ENCODE results near the gene GAB2. TPM values are rescaled to one million over a fixed set of nuclear protein-coding genes. Genes with fewer than 3 reads are reported as not detected.
A peak's percentile ranks its signal among the peaks of the same experiment; 100 is the strongest.

The GAB2 gene
- total and polyA plus RNA-seq, 2 of the 4 experiments (the other 2 are of a cell fraction): 3.3 to 5.9 TPM

- no peaks in the 10 kb centered on the region for H3K27me3 ChIP-seq (ENCODE audit: control insufficient read depth, insufficient read depth, low read length)
- H3K79me1 ChIP-seq (ENCODE audit: low read depth in 1 of 2, low read length in 2 of 2): peaks cover 0 to 19% of the 10 kb centered on the region in 2 experiments; a peak in 3 of 4 replicates
- no peak overlapping the region for H3K9ac ChIP-seq (ENCODE audit: low read depth, low read length)
- no peak overlapping the region for H2BK5ac ChIP-seq (ENCODE audit: low read depth, low read length, poor library complexity, severe bottlenecking)
- no peaks in the 10 kb centered on the region for H3K9me3 ChIP-seq (ENCODE audit: control insufficient read depth, insufficient read depth, low read length)
- no peak overlapping the region for H4K8ac ChIP-seq (ENCODE audit: low read depth in 2 of 2, low read length in 2 of 2)
- H3K4me3 ChIP-seq (ENCODE audit: insufficient read depth, low read depth, low read length): no peak overlapping the region
- no peak overlapping the region for H2AK9ac ChIP-seq (replicated peaks; ENCODE audit: low read depth, low read length, poor library complexity)
- intact Hi-C loops (cut with micrococcal nuclease) (no loop called here), in situ Hi-C loops (cut with MboI; ENCODE audit: low sequenced_read_pairs) (loop anchor here (10.0 kb wide), 1 partner anchor 338 kb away; no protein-coding TSS in a partner anchor), dilution Hi-C loops (cut with HindIII; ENCODE audit: low sequenced_read_pairs, unreplicated experiment) (no loop called here)
- H3K4me2 ChIP-seq (ENCODE audit: low read depth, low read length): no peak overlapping the region
- H3K18ac ChIP-seq (ENCODE audit: low read depth, low read length): no peak overlapping the region
- H3K23ac ChIP-seq (ENCODE audit: low read depth, low read length): 0 out of 2 replicates have a peak overlapping the region, but pooled peaks have one; percentile 5
- DNase-seq: no peak
- ChIA-PET POLR2A (ENCODE audit: unreplicated experiment) (no interaction called here), CTCF (interaction anchor here (0.6 to 1.2 kb wide), 2 partner anchors 124 to 205 kb away, joined by 3 read pairs; no protein-coding TSS in a partner anchor)
- H2AK5ac ChIP-seq (ENCODE audit: low read depth, low read length): no peak overlapping the region
- no peak overlapping the region for H2BK15ac ChIP-seq (ENCODE audit: low read depth, low read length)
- H2AFZ ChIP-seq (replicated peaks; ENCODE audit: low read length, poor library complexity): no peak overlapping the region
- peaks cover 23% of the 10 kb centered on the region for H3K36me3 ChIP-seq (ENCODE audit: control insufficient read depth, insufficient read depth, low read length)
- H3K14ac ChIP-seq (replicated peaks; ENCODE audit: low read depth, low read length): no peak overlapping the region
- H4K5ac ChIP-seq (ENCODE audit: low read depth, low read length): no peak overlapping the region
- H3K9me1 ChIP-seq (ENCODE audit: insufficient read depth, low read length): peaks cover 26% of the 10 kb centered on the region
- H3K56ac ChIP-seq (ENCODE audit: extremely low read depth, insufficient read depth, low read length): no peak overlapping the region
- no peak for ATAC-seq (ENCODE audit: low read depth)
- BruUV-seq (replicated peaks): no TSS peak
- no peak overlapping the region for H2BK120ac ChIP-seq (ENCODE audit: low read depth, low read length)
- H2BK20ac ChIP-seq (ENCODE audit: low read depth, low read length): no peak overlapping the region
- 97% methylated on average over 6 of the region's 12 CpGs; no CpG with 5 or more reads in 1 of the 2 experiments for WGBS, 2 experiments (ENCODE audit: extremely low coverage in 2 of 2, insufficient read length in 1 of 2)
- no peak overlapping the region for H3K27ac ChIP-seq (ENCODE audit: insufficient read depth, low read length)
- peaks cover 14% of the 10 kb centered on the region for H3K4me1 ChIP-seq (ENCODE audit: control insufficient read depth, insufficient read depth, low read length)
- H4K20me1 ChIP-seq (ENCODE audit: insufficient read depth, low read length): peaks cover 8% of the 10 kb centered on the region; the same call in 1 of the 2 replicates
- no peak overlapping the region for H4K91ac ChIP-seq (ENCODE audit: insufficient read depth, low read depth, low read length)
- H3K4ac ChIP-seq (ENCODE audit: low read depth, low read length): no peak overlapping the region
- no peak for TF ChIP-seq RAD21 (IDR thresholded peaks at IDR 0.05; ENCODE audit: low read length)
- no peak for TF ChIP-seq ELK1 (IDR thresholded peaks at IDR 0.05; ENCODE audit: borderline replicate concordance, low read depth, low read length)
- no peak for TF ChIP-seq SMC3 (IDR thresholded peaks at IDR 0.05; ENCODE audit: low read depth, low read length)
- TF ChIP-seq MXI1 (IDR thresholded peaks at IDR 0.05; ENCODE audit: borderline replicate concordance, low read depth, low read length): no peak
- TF ChIP-seq USF2 (IDR thresholded peaks at IDR 0.05; ENCODE audit: low read depth, low read length): no peak
- no peak for TF ChIP-seq RFX5 (IDR thresholded peaks at IDR 0.05; ENCODE audit: low read depth, low read length)
- TF ChIP-seq MAFK (IDR thresholded peaks at IDR 0.05; ENCODE audit: low read depth, low read length): no peak
- TF ChIP-seq BHLHE40 (IDR thresholded peaks at IDR 0.05; ENCODE audit: low read depth, low read length): no peak
- TF ChIP-seq CEBPB (IDR thresholded peaks at IDR 0.05; ENCODE audit: low read depth, low read length): no peak
- no peak for TF ChIP-seq CHD1 (IDR thresholded peaks at IDR 0.05; ENCODE audit: low read depth, low read length)
- no peak for TF ChIP-seq POLR2A (IDR thresholded peaks at IDR 0.05; ENCODE audit: low read depth, low read length)
- TF ChIP-seq CTCF (conservative IDR thresholded peaks at IDR 0.05; ENCODE audit: low read depth, low read length): no peak
- TF ChIP-seq FOS (IDR thresholded peaks at IDR 0.05; ENCODE audit: low read depth, low read length): no peak
- no peak for TF ChIP-seq NFE2L2 (IDR thresholded peaks at IDR 0.05; ENCODE audit: low read depth, low read length)
These were observed 190.6 kb downstream of the GAB2 start for GRCh38 chr11:78226684-78227680.

Data from IMR-90 (cell line).